ENCODE data around the gene SHPK.

SHPK gene

DNA sequence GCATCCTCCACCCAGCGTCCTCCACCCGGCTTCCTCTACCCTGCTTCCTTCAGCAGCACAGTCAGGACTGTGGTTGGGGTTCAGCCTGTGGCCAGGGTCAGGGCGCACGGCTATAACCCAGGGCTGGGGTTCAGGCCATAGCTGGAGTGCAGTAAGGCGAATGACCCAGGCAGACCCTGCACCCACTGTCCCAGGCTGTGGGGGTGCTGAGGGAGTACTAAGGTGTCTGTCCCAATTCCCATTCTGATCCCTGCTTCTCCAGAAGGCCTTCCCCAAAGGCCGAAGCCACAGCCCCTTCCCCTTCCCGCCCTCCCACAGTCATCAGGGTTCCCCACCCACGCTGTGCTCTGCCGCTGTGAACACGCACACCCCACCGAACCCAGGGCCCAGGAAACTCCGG is 45.0 kb upstream of the SHPK start:
- Mint-ChIP-seq H3K36me3 (ENCODE audit: low read depth) (no peaks in the 10 kb centered on the region), H3K9me3 (no peaks in the 10 kb centered on the region)
- DNase-seq = no peak

GRCh38 chr17:3679531-3680126 is 43.6 kb upstream of the SHPK start:
- Mint-ChIP-seq H3K4me3 (no peak overlapping the region), H3K4me1 (peaks cover 21% of the 10 kb centered on the region), H3K9me3 (no peaks in the 10 kb centered on the region), H3K27ac (no peak overlapping the region), H3K27me3 (ENCODE audit: low read depth, poor library complexity) (peaks cover 29% of the 10 kb centered on the region), H3K36me3 (ENCODE audit: low read depth) (no peaks in the 10 kb centered on the region)
- TF ChIP-seq, protein P1, sequence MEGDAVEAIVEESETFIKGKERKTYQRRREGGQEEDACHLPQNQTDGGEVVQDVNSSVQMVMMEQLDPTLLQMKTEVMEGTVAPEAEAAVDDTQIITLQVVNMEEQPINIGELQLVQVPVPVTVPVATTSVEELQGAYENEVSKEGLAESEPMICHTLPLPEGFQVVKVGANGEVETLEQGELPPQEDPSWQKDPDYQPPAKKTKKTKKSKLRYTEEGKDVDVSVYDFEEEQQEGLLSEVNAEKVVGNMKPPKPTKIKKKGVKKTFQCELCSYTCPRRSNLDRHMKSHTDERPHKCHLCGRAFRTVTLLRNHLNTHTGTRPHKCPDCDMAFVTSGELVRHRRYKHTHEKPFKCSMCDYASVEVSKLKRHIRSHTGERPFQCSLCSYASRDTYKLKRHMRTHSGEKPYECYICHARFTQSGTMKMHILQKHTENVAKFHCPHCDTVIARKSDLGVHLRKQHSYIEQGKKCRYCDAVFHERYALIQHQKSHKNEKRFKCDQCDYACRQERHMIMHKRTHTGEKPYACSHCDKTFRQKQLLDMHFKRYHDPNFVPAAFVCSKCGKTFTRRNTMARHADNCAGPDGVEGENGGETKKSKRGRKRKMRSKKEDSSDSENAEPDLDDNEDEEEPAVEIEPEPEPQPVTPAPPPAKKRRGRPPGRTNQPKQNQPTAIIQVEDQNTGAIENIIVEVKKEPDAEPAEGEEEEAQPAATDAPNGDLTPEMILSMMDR (IDR thresholded peaks at IDR 0.05) = no peak
- no peak for DNase-seq

More for the DNA sequence above, 45.0 kb upstream of the SHPK start:
- Mint-ChIP-seq H3K4me3 (no peak overlapping the region), H3K4me1 (peaks cover 15% of the 10 kb centered on the region), H3K27me3 (ENCODE audit: low read depth, poor library complexity) (peaks cover 25% of the 10 kb centered on the region), H3K27ac (no peak overlapping the region)
- TF ChIP-seq, protein P1 (IDR thresholded peaks at IDR 0.05) = no peak

DNA sequence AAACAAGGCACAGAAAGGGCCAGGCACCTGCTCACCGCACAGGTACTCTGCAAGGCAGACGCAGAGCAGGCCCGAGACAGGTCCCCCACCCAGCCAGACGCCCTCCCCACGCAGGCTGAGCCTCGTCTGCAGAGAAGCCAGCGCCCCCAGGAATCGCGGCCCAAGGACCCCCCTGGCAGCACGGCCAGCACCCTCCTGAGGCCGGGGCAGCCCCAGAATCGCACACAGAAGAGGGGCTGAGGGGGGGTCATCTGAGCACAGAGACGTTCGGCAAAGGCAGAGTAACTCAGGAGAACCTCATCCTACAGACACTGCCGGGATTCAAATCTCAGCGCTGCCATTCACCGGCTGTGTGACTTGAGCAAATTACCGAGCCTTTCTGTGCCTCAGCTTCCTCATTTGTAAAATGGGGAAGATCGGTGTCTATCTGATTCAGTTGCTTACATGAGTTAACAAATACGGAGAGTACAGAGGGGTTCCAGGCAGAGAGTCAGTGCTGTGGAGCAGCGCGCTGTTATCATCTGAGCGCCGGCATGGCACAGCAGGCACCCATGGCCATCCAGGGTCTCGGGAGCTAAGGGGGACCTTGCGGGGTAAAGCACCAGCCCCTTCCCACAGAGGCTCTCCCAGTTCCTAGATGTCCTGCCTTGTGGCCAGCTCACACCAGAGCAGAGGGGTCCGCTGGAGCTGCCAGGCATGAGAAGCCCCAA is 42.9 kb upstream of the SHPK start:
- TF ChIP-seq, protein P1 (IDR thresholded peaks at IDR 0.05) = no peak

DNA sequence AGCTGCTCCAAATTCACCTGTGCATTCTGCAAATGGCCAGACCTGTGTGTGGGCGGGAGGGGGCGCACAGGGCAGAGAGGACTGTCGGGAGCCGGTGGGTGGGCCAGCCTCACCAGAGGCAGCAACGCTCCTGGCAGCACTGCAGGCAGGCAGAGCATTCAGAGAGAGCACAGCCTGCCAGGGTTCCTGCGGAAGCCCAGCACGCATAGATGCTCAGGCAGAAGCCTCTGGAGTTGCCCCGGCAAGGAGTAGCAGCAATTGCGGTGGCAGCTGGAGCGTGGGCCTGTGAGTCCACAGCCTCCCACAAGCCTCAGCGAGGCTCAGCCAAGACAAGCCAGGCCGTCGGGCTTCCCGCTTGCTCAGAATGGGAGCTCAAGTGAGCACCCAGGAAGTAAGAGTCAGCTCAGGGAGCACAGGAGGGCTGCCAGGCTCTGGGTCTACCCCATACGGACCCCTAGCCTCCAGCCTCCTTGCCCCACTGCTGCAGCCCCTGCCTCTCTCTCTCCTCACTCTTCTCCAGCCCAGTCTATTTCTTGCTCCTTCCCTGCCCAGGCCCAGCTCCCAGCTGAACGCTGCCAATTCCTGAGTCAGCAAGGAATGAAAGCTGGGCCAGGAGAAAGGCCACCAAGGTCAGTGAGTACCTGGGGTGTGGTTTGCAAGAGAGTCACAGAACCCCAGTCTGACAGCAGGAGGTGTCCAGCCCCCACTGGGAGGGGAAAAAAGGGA is 42.2 kb upstream of the SHPK start:
- no peak overlapping the region for H3K27ac Mint-ChIP-seq
- peak; percentile 54 for DNase-seq
- no peaks in the 10 kb centered on the region for H3K9me3 Mint-ChIP-seq
- H3K36me3 Mint-ChIP-seq (ENCODE audit: low read depth) = no peaks in the 10 kb centered on the region
- H3K27me3 Mint-ChIP-seq (ENCODE audit: low read depth, poor library complexity) = peaks cover 27% of the 10 kb centered on the region
- TF ChIP-seq, protein P1 (IDR thresholded peaks at IDR 0.05) = no peak
- H3K4me3 Mint-ChIP-seq = no peak overlapping the region
- peaks cover 33% of the 10 kb centered on the region for H3K4me1 Mint-ChIP-seq

More for the DNA sequence above, 42.9 kb upstream of the SHPK start:
- H3K36me3 Mint-ChIP-seq (ENCODE audit: low read depth) = no peaks in the 10 kb centered on the region
- DNase-seq = no peak
- no peak overlapping the region for H3K27ac Mint-ChIP-seq
- no peaks in the 10 kb centered on the region for H3K9me3 Mint-ChIP-seq
- H3K4me3 Mint-ChIP-seq = no peak overlapping the region
- peaks cover 26% of the 10 kb centered on the region for H3K4me1 Mint-ChIP-seq
- peaks cover 29% of the 10 kb centered on the region for H3K27me3 Mint-ChIP-seq (ENCODE audit: low read depth, poor library complexity)

DNA sequence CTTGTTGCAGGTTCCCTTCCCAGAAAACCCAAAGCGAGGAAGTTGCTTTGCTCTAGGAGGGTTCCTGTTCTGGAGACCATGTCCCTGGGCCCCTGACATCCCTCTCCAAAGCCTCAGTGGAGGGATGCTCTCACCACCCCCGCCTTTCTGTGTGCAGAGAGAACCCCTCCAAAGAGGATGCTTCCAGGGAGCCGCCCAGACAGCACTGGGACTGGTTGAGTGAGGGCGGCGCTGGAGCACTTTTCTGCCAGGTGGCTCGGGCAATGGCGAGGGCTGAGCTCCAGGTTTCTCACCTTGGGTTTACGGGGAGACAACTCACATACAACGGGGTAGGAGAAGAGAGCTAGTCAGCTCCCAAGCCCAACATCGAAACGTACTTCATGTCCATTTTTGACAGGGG is 39.8 kb upstream of the SHPK start:
- Mint-ChIP-seq H3K9me3 (no peaks in the 10 kb centered on the region), H3K27ac (no peak overlapping the region), H3K36me3 (ENCODE audit: low read depth) (peaks cover 14% of the 10 kb centered on the region), H3K27me3 (ENCODE audit: low read depth, poor library complexity) (peaks cover 11% of the 10 kb centered on the region), H3K4me3 (no peak overlapping the region), H3K4me1 (peaks cover 42% of the 10 kb centered on the region)
- TF ChIP-seq, protein P1 (IDR thresholded peaks at IDR 0.05) = no peak
- DNase-seq = no peak

Data from nephron progenitor cell (in vitro differentiated cells).